ENCODE data around the gene TSSK6. TPM values are rescaled to one million over a fixed set of nuclear protein-coding genes. Genes with fewer than 3 reads are reported as not detected.

TSSK6 gene
- total and polyA plus RNA-seq, 8 donors = 0.69 to 2.5 (median 1.5) TPM

GRCh38 chr19:19552798-19553197, 37.5 kb upstream of the TSSK6 start:
- FAIRE-seq = no peak
- Histone ChIP-seq H3K4me1 (no peaks in the 10 kb centered on the region), H3K36me3 (no peaks in the 10 kb centered on the region), H3K27ac (no peak overlapping the region), H3K27me3 (no peaks in the 10 kb centered on the region), H3K4me3 (no peak overlapping the region), H3K9me3 (no peaks in the 10 kb centered on the region)
- WGBS, 2 donors = 39 to 46% methylated on average over 6 of the region's 6 CpGs
- ATAC-seq = peak in 3 of 4 donors; percentile 43 to 62 (median 50)
- DNase-seq = no peak
- intact Hi-C loops (cut with DNase I) = no loop called here
- peak; percentile 18 to 32 (median 30) for TF ChIP-seq CTCF (IDR thresholded peaks at IDR 0.05)

- no peak for TF ChIP-seq CTCF (IDR thresholded peaks at IDR 0.05)
- DNase-seq (no peak), ATAC-seq (no peak), FAIRE-seq (no peak)
- Histone ChIP-seq H3K9me3 (no peaks in the 10 kb centered on the region), H3K4me3 (no peak overlapping the region), H3K36me3 (no peaks in the 10 kb centered on the region), H3K27ac (no peak overlapping the region), H3K4me1 (no peaks in the 10 kb centered on the region), H3K27me3 (no peaks in the 10 kb centered on the region)
- 80 to 83% methylated on average over 14 of the region's 14 CpGs for WGBS, 2 donors
- intact Hi-C loops (cut with DNase I) = no loop called here
Observed at GRCh38 chr19:19551853-19552192, 36.5 kb upstream of the TSSK6 start.

- Histone ChIP-seq H3K4me1 (no peaks in the 10 kb centered on the region), H3K36me3 (no peaks in the 10 kb centered on the region), H3K4me3 (no peak overlapping the region), H3K27ac (no peak overlapping the region), H3K9me3 (no peaks in the 10 kb centered on the region), H3K27me3 (no peaks in the 10 kb centered on the region)
- no peak for TF ChIP-seq CTCF (IDR thresholded peaks at IDR 0.05)
- FAIRE-seq = no peak
- intact Hi-C loops (cut with DNase I) = no loop called here
- ATAC-seq = no peak
- DNase-seq = no peak
- 76 to 80% methylated on average over 10 of the region's 10 CpGs for WGBS, 2 donors
Observed at GRCh38 chr19:19550972-19551852, 35.9 kb upstream of the TSSK6 start.

GRCh38 chr19:19550485-19550929, 35.2 kb upstream of the TSSK6 start:
- ATAC-seq (peak in 1 of 4 donors; percentile 38), FAIRE-seq (no peak), DNase-seq (no peak)
- Histone ChIP-seq H3K27me3 (no peaks in the 10 kb centered on the region), H3K9me3 (no peaks in the 10 kb centered on the region), H3K4me1 (no peaks in the 10 kb centered on the region), H3K36me3 (no peaks in the 10 kb centered on the region), H3K4me3 (no peak overlapping the region), H3K27ac (no peak overlapping the region)
- 36 to 37% methylated on average over 8 of the region's 8 CpGs for WGBS, 2 donors
- TF ChIP-seq CTCF (IDR thresholded peaks at IDR 0.05) = no peak
- intact Hi-C loops (cut with DNase I) = no loop called here

Data from pancreas (tissue), 10 donors.